ENCODE data around the gene DAB2. TPM values are rescaled to one million over a fixed set of nuclear protein-coding genes. Genes with fewer than 3 reads are reported as not detected.

Gene DAB2
- total RNA-seq (17.7 TPM), polyA plus RNA-seq (28.1 TPM)
- long read RNA-seq, donor 1 = 0 reads
- long read RNA-seq, donor 2 = 0 reads
- long read RNA-seq, donor 3, full-length matches to known transcripts = 2 of 16 reads
- long read RNA-seq, donor 3, partial matches to known transcripts = 14 of 16 reads
- long read RNA-seq, donor 3, other reads (novel, unspliced or antisense) = 0 of 16 reads
- long read RNA-seq, donor 4, full-length matches to known transcripts = 1 of 7 reads
- long read RNA-seq, donor 4, partial matches to known transcripts = 6 of 7 reads
- long read RNA-seq, donor 4, other reads (novel, unspliced or antisense) = 0 of 7 reads
- long read RNA-seq, donor 5, full-length matches to known transcripts = 6 of 22 reads
- long read RNA-seq, donor 5, partial matches to known transcripts = 16 of 22 reads
- long read RNA-seq, donor 5, other reads (novel, unspliced or antisense) = 0 of 22 reads
- long read RNA-seq, donor 6, full-length matches to known transcripts = 3 of 16 reads
- long read RNA-seq, donor 6, partial matches to known transcripts = 13 of 16 reads
- long read RNA-seq, donor 6, other reads (novel, unspliced or antisense) = 0 of 16 reads
- long read RNA-seq, donor 7, full-length matches to known transcripts = 3 of 16 reads
- long read RNA-seq, donor 7, partial matches to known transcripts = 13 of 16 reads
- long read RNA-seq, donor 7, other reads (novel, unspliced or antisense) = 0 of 16 reads
- long read RNA-seq, donor 8 = 0 reads
- long read RNA-seq, donor 9, partial matches to known transcripts = 0 of 1 reads
- long read RNA-seq, donor 9, other reads (novel, unspliced or antisense) = 0 of 1 reads
- long read RNA-seq, donor 10, full-length matches to known transcripts = 1 of 14 reads
- long read RNA-seq, donor 10, partial matches to known transcripts = 13 of 14 reads
- long read RNA-seq, donor 10, other reads (novel, unspliced or antisense) = 0 of 14 reads

GRCh38 chr5:39424736-39425637, at the start of gene DAB2:
TSS of gene DAB2 (minus strand) at chr5:39424980. CDS start at chr5:39394320, 30,660 bp downstream.
- WGBS = 2% methylated on average over 53 of the region's 53 CpGs
- peaks cover 10 to 12% of the 10 kb centered on the region in 2 donors for H3K4me1 ChIP-seq (ENCODE audit: control insufficient read depth in 2 of 2, insufficient read depth in 2 of 2, low read length in 2 of 2)
- H3K36me3 ChIP-seq (ENCODE audit: control insufficient read depth in 2 of 2, insufficient read depth in 2 of 2, low read length in 1 of 2) = no peaks in the 10 kb centered on the region
- H3K27ac ChIP-seq (ENCODE audit: low read depth in 1 of 2, low read length in 1 of 2) = peak within 1 kb of the TSS; percentile 55 to 72
- DNase-seq (ENCODE audit: low read depth in 6 of 9, low spot score in 9 of 9) = peak; percentile 35 to 89 (median 67)
- no peaks in the 10 kb centered on the region for H3K9me3 ChIP-seq (ENCODE audit: control insufficient read depth in 2 of 2, insufficient read depth in 1 of 2, low read length in 1 of 2)
- peak within 1 kb of the TSS; percentile 60 to 66 for H3K4me3 ChIP-seq (ENCODE audit: low read length in 2 of 2)
- H3K27me3 ChIP-seq (ENCODE audit: control insufficient read depth in 2 of 2, insufficient read depth in 1 of 2, low read length in 1 of 2) = peaks cover 0 to 14% of the 10 kb centered on the region in 2 donors

GRCh38 chr5:39473156-39473775, 48.5 kb upstream of the DAB2 start:
- no peaks in the 10 kb centered on the region for H3K4me1 ChIP-seq (ENCODE audit: control insufficient read depth in 2 of 2, insufficient read depth in 2 of 2, low read length in 2 of 2)
- H3K4me3 ChIP-seq (ENCODE audit: low read length in 2 of 2) = no peak overlapping the region
- no peak for DNase-seq (ENCODE audit: low read depth in 6 of 9, low spot score in 9 of 9)
- H3K27ac ChIP-seq (ENCODE audit: low read depth in 1 of 2, low read length in 1 of 2) = no peak overlapping the region
- H3K27me3 ChIP-seq (ENCODE audit: control insufficient read depth in 2 of 2, insufficient read depth in 1 of 2, low read length in 1 of 2) = no peaks in the 10 kb centered on the region
- 97% methylated on average over 3 of the region's 3 CpGs for WGBS
- no peaks in the 10 kb centered on the region for H3K36me3 ChIP-seq (ENCODE audit: control insufficient read depth in 2 of 2, insufficient read depth in 2 of 2, low read length in 1 of 2)
- H3K9me3 ChIP-seq (ENCODE audit: control insufficient read depth in 2 of 2, insufficient read depth in 1 of 2, low read length in 1 of 2) = no peaks in the 10 kb centered on the region

- Histone ChIP-seq H3K27me3 (ENCODE audit: control insufficient read depth in 2 of 2, insufficient read depth in 1 of 2, low read length in 1 of 2) (no peaks in the 10 kb centered on the region), H3K4me1 (ENCODE audit: control insufficient read depth in 2 of 2, insufficient read depth in 2 of 2, low read length in 2 of 2) (no peaks in the 10 kb centered on the region), H3K4me3 (ENCODE audit: low read length in 2 of 2) (no peak overlapping the region), H3K9me3 (ENCODE audit: control insufficient read depth in 2 of 2, insufficient read depth in 1 of 2, low read length in 1 of 2) (no peaks in the 10 kb centered on the region), H3K36me3 (ENCODE audit: control insufficient read depth in 2 of 2, insufficient read depth in 2 of 2, low read length in 1 of 2) (no peaks in the 10 kb centered on the region), H3K27ac (ENCODE audit: low read depth in 1 of 2, low read length in 1 of 2) (no peak overlapping the region)
- DNase-seq (ENCODE audit: low read depth in 6 of 9, low spot score in 9 of 9) = no peak
- 81% methylated on average over 3 of the region's 3 CpGs for WGBS
Observed at GRCh38 chr5:39471836-39472508, 47.2 kb upstream of the DAB2 start.

GRCh38 chr5:39470811-39471210, 46.0 kb upstream of the DAB2 start:
- Histone ChIP-seq H3K27me3 (ENCODE audit: control insufficient read depth in 2 of 2, insufficient read depth in 1 of 2, low read length in 1 of 2) (no peaks in the 10 kb centered on the region), H3K27ac (ENCODE audit: low read depth in 1 of 2, low read length in 1 of 2) (no peak overlapping the region), H3K4me1 (ENCODE audit: control insufficient read depth in 2 of 2, insufficient read depth in 2 of 2, low read length in 2 of 2) (no peaks in the 10 kb centered on the region), H3K4me3 (ENCODE audit: low read length in 2 of 2) (no peak overlapping the region), H3K36me3 (ENCODE audit: control insufficient read depth in 2 of 2, insufficient read depth in 2 of 2, low read length in 1 of 2) (no peaks in the 10 kb centered on the region), H3K9me3 (ENCODE audit: control insufficient read depth in 2 of 2, insufficient read depth in 1 of 2, low read length in 1 of 2) (no peaks in the 10 kb centered on the region)
- 98% methylated on average over 2 of the region's 2 CpGs for WGBS
- DNase-seq (ENCODE audit: low read depth in 6 of 9, low spot score in 9 of 9) = no peak

GRCh38 chr5:39469777-39470415, 45.1 kb upstream of the DAB2 start:
- H3K27me3 ChIP-seq (ENCODE audit: control insufficient read depth in 2 of 2, insufficient read depth in 1 of 2, low read length in 1 of 2) = no peaks in the 10 kb centered on the region
- no peak overlapping the region for H3K4me3 ChIP-seq (ENCODE audit: low read length in 2 of 2)
- no peaks in the 10 kb centered on the region for H3K9me3 ChIP-seq (ENCODE audit: control insufficient read depth in 2 of 2, insufficient read depth in 1 of 2, low read length in 1 of 2)
- no peak overlapping the region for H3K27ac ChIP-seq (ENCODE audit: low read depth in 1 of 2, low read length in 1 of 2)
- H3K36me3 ChIP-seq (ENCODE audit: control insufficient read depth in 2 of 2, insufficient read depth in 2 of 2, low read length in 1 of 2) = no peaks in the 10 kb centered on the region
- no peaks in the 10 kb centered on the region for H3K4me1 ChIP-seq (ENCODE audit: control insufficient read depth in 2 of 2, insufficient read depth in 2 of 2, low read length in 2 of 2)
- no peak for DNase-seq (ENCODE audit: low read depth in 6 of 9, low spot score in 9 of 9)
- 85% methylated on average over 6 of the region's 6 CpGs for WGBS

GRCh38 chr5:39469176-39469575, 44.4 kb upstream of the DAB2 start:
- no peak for DNase-seq (ENCODE audit: low read depth in 6 of 9, low spot score in 9 of 9)
- 79% methylated on average over 1 of the region's 1 CpG for WGBS
- H3K36me3 ChIP-seq (ENCODE audit: control insufficient read depth in 2 of 2, insufficient read depth in 2 of 2, low read length in 1 of 2) = no peaks in the 10 kb centered on the region
- no peaks in the 10 kb centered on the region for H3K27me3 ChIP-seq (ENCODE audit: control insufficient read depth in 2 of 2, insufficient read depth in 1 of 2, low read length in 1 of 2)
- no peak overlapping the region for H3K4me3 ChIP-seq (ENCODE audit: low read length in 2 of 2)
- no peak overlapping the region for H3K27ac ChIP-seq (ENCODE audit: low read depth in 1 of 2, low read length in 1 of 2)
- H3K4me1 ChIP-seq (ENCODE audit: control insufficient read depth in 2 of 2, insufficient read depth in 2 of 2, low read length in 2 of 2) = no peaks in the 10 kb centered on the region
- no peaks in the 10 kb centered on the region for H3K9me3 ChIP-seq (ENCODE audit: control insufficient read depth in 2 of 2, insufficient read depth in 1 of 2, low read length in 1 of 2)

- no peak overlapping the region for H3K27ac ChIP-seq (ENCODE audit: low read depth in 1 of 2, low read length in 1 of 2)
Observed at GRCh38 chr5:39466846-39467245, 42.1 kb upstream of the DAB2 start.

More at GRCh38 chr5:39466846-39467245, 42.1 kb upstream of the DAB2 start:
- Histone ChIP-seq H3K4me3 (ENCODE audit: low read length in 2 of 2) (no peak overlapping the region), H3K9me3 (ENCODE audit: control insufficient read depth in 2 of 2, insufficient read depth in 1 of 2, low read length in 1 of 2) (no peaks in the 10 kb centered on the region), H3K36me3 (ENCODE audit: control insufficient read depth in 2 of 2, insufficient read depth in 2 of 2, low read length in 1 of 2) (no peaks in the 10 kb centered on the region), H3K27me3 (ENCODE audit: control insufficient read depth in 2 of 2, insufficient read depth in 1 of 2, low read length in 1 of 2) (no peaks in the 10 kb centered on the region), H3K4me1 (ENCODE audit: control insufficient read depth in 2 of 2, insufficient read depth in 2 of 2, low read length in 2 of 2) (no peaks in the 10 kb centered on the region)
- no peak for DNase-seq (ENCODE audit: low read depth in 6 of 9, low spot score in 9 of 9)
- 75% methylated on average over 1 of the region's 1 CpG for WGBS

Data from thymus (tissue), 14 donors.